Activated CD8-positive, alpha-beta T cell treated with anti-CD3 and anti-CD28 coated beads for 36 hours (primary cell): ENCODE results near the gene PGPEP1. TPM values are rescaled to one million over a fixed set of nuclear protein-coding genes. Genes with fewer than 3 reads are reported as not detected.
"Not testable (repeated sequence)": the region's sequence is repeated elsewhere in the genome, so short reads cannot be mapped to it uniquely, and the experiment has no call there.

Source experiments
- ATAC-seq: fragments of 200-7000 bp; cut with Tn5 transposase; one replicate; pipeline ENCODE4 v1.10.0; 2021; ENCODE audit warnings: mild to moderate bottlenecking, moderate library complexity
- CTCF ChIA-PET: fragments of 350-600 bp; sonication (Branson Sonifier 250); formaldehyde crosslinking; loops from one replicate; lab custom pipeline; 2021; ENCODE audit warnings: antibody characterized with exemption; lab: Charles Lee
- POLR2A ChIA-PET: fragments of 350-600 bp; sonication (Branson Sonifier 250); formaldehyde crosslinking; loops from one replicate; lab custom pipeline; 2021; ENCODE audit warnings: antibody characterized with exemption; lab: Charles Lee
- DNase-seq: peaks from one replicate; pipeline ENCODE4 v3.0.0-alpha.2; 2020
- H3K27ac Mint-ChIP-seq: one replicate; pipeline ENCODE4 v1.8.0; 2021; ENCODE audit warnings: mild to moderate bottlenecking, mixed read lengths
- H3K27me3 Mint-ChIP-seq: one replicate; pipeline ENCODE4 v1.8.0; 2021; ENCODE audit warnings: mixed read lengths
- H3K36me3 Mint-ChIP-seq: one replicate; pipeline ENCODE4 v1.8.0; 2021; ENCODE audit warnings: low read depth, mixed read lengths
- H3K4me1 Mint-ChIP-seq: one replicate; pipeline ENCODE4 v1.8.0; 2021; ENCODE audit warnings: low read depth, mixed read lengths
- H3K4me3 Mint-ChIP-seq: one replicate; pipeline ENCODE4 v1.8.0; 2021; ENCODE audit warnings: mild to moderate bottlenecking, moderate library complexity, mixed read lengths
- H3K9me3 Mint-ChIP-seq: one replicate; pipeline ENCODE4 v1.8.0; 2021; ENCODE audit warnings: mixed read lengths
- intact Hi-C: fragments of 100-400 bp; cut with micrococcal nuclease; formaldehyde crosslinking; loops from one replicate; pipeline ENCODE4 v1.10.0; 2022
- total RNA-seq, 2 experiments: library from RNA; stranded (reverse); gene quantifications; one replicate each; pipeline ENCODE4 v1.2.3, GENCODE V29; 2021
- TF ChIP-seq, protein P1 (sequence below): fragments of 200-600 bp; IDR thresholded peaks from one replicate; pipeline ENCODE4 v1.8.0; 2022; ENCODE audit warnings: antibody characterized with exemption, mild to moderate bottlenecking

Gene PGPEP1
- total RNA-seq, 2 experiments from 2014 or later, result 21.7 to 23.9 TPM

DNA sequence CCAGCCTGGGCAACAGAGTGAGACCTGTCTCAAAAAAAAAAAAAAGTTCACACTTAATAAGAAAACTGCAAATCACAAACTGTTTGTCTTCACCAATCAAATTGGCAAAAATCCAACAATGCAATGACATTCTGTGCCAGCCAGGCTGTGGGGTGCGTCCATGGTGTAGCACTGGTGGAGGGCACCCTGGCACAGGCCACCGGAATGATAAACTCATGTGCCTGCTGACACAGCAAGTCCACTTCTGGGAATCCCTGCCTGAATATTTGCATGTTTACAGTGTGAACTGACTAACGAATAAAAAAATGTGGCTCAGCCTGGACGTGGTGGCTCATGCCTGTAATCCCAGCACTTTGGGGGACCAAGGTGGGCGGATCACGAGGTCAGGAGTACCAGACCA, 58.6 kb downstream of the PGPEP1 start:
- H3K9me3 Mint-ChIP-seq, result no peaks in the 10 kb centered on the region
- ChIA-PET POLR2A (interaction anchor here (1.0 to 1.6 kb wide), 2 partner anchors 10 to 19 kb away, joined by 3 read pairs; no protein-coding TSS in a partner anchor), CTCF (interaction anchor here (1.4 to 2.8 kb wide), 2 partner anchors 10 to 23 kb away, joined by 3 to 17 read pairs; no protein-coding TSS in a partner anchor)
- no peaks in the 10 kb centered on the region for H3K4me1 Mint-ChIP-seq
- H3K4me3 Mint-ChIP-seq, result no peak overlapping the region
- DNase-seq (no peak), ATAC-seq (no peak)
- TF ChIP-seq, protein P1, sequence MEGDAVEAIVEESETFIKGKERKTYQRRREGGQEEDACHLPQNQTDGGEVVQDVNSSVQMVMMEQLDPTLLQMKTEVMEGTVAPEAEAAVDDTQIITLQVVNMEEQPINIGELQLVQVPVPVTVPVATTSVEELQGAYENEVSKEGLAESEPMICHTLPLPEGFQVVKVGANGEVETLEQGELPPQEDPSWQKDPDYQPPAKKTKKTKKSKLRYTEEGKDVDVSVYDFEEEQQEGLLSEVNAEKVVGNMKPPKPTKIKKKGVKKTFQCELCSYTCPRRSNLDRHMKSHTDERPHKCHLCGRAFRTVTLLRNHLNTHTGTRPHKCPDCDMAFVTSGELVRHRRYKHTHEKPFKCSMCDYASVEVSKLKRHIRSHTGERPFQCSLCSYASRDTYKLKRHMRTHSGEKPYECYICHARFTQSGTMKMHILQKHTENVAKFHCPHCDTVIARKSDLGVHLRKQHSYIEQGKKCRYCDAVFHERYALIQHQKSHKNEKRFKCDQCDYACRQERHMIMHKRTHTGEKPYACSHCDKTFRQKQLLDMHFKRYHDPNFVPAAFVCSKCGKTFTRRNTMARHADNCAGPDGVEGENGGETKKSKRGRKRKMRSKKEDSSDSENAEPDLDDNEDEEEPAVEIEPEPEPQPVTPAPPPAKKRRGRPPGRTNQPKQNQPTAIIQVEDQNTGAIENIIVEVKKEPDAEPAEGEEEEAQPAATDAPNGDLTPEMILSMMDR, result no peak
- H3K27ac Mint-ChIP-seq, result no peak overlapping the region
- intact Hi-C loops, result no loop called here
- H3K36me3 Mint-ChIP-seq, result no peaks in the 10 kb centered on the region
- H3K27me3 Mint-ChIP-seq, result peaks cover 11% of the 10 kb centered on the region

DNA sequence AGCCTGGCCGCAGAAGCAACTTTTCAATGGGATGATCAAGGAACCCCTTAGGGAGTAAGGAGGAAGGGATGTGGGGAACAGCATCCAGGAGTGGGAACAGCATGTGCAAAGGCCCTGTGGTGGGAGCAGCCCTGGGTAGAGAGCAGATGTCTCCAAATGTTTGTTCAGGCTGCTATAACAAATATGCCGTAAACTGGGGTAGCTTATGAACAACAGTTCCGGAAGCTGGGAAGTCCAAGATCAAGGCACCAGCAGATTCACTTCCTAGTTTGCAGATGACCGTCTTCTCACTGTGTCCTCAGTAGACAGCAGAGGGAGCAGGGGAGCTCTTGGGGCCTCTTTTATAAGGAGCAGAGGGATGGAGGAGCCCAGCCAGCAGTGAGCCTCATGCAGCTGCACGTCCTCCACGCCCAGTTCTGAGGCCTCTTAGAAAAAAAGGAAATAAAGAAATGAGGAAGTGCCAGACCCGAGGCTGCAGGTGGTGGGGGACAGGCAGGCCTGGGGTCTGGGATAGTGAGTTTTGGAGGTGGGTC, 61.2 kb downstream of the PGPEP1 start:
- TF ChIP-seq, protein P1, result no peak
- peak; percentile 42 for ATAC-seq
- CTCF ChIA-PET, result interaction anchor here (0.9 to 2.2 kb wide), 5 partner anchors 9 to 42 kb away, joined by 3 to 10 read pairs (median 4); no protein-coding TSS in a partner anchor
- intact Hi-C loops, result no loop called here
- no peaks in the 10 kb centered on the region for H3K36me3 Mint-ChIP-seq
- H3K9me3 Mint-ChIP-seq, result no peaks in the 10 kb centered on the region
- H3K27ac Mint-ChIP-seq, result no peak overlapping the region
- no peaks in the 10 kb centered on the region for H3K4me1 Mint-ChIP-seq
- H3K4me3 Mint-ChIP-seq, result no peak overlapping the region
- POLR2A ChIA-PET, result no interaction called here
- H3K27me3 Mint-ChIP-seq, result peaks cover 8% of the 10 kb centered on the region
- DNase-seq, result peak; percentile 21

DNA sequence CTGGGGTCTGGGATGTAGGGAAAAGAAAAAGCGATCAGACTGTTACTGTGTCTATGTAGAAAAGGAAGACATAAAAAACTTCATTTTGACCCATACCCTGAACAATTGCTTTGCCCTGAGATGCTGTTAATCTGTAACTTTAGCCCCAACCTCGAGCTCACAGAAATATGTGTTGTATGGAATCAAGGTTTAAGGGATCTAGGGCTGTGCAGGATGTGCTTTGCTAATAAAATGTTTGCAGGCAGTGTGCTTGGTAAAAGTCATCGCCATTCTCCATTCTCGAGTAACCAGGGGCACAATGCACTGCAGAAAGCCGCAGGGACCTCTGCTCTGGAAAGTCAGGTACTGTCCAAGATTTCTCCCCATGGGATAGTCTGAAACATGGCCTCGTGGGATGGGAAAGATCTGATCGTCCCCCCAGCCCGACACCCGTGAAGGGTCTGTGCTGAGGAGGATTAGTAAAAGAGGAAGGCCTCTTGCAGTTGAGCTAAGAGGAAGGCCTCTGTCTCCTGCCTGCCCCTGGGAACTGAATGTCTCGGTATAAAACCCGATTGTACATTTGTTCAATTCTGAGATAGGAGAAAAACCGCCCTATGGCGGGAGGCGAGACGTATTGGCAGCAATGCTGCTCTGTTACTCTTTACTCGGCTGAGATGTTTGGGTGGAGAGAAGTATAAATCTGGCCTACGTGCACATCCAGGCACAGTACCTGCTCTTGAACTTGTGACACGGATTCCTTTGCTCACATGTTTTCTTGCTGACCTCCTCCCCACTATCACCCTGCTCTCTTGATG, 62.3 kb downstream of the PGPEP1 start:
- DNase-seq, intact Hi-C loops, H3K4me1 Mint-ChIP-seq, H3K27ac Mint-ChIP-seq, H3K4me3 Mint-ChIP-seq, H3K9me3 Mint-ChIP-seq, ATAC-seq, H3K27me3 Mint-ChIP-seq, POLR2A ChIA-PET, H3K36me3 Mint-ChIP-seq: not testable (repeated sequence)
- CTCF ChIA-PET, result interaction anchor here (1.2 to 2.2 kb wide), 3 partner anchors 8 to 43 kb away, joined by 3 to 10 read pairs (median 3); no protein-coding TSS in a partner anchor

DNA sequence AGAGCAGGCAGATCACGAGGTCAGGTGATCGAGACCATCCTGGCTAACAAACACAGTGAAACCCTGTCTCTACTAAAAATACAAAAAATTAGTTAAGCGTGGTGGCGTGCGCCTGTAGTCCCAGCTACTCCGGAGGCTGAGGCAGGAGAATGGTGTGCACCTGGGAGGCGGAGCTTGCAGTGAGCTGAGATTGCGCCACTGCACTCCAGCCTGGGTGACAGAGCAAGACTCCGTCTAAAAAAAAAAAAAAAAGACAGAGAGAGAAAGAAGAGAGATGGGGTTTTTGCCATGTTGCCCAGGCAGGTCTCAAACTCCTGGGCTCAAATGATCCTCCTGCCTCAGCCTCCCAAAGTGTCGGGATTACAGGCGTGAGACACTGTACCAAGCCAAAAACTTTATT, 65.4 kb downstream of the PGPEP1 start:
- H3K4me3 Mint-ChIP-seq, H3K36me3 Mint-ChIP-seq, intact Hi-C loops, ATAC-seq, H3K4me1 Mint-ChIP-seq, H3K9me3 Mint-ChIP-seq, DNase-seq, H3K27ac Mint-ChIP-seq, H3K27me3 Mint-ChIP-seq: not testable (repeated sequence)
- POLR2A ChIA-PET, result interaction anchor here (0.6 kb wide), 1 partner anchor 13 kb away, joined by 5 read pairs; no protein-coding TSS in a partner anchor
- CTCF ChIA-PET, result interaction anchor here (0.7 to 2.6 kb wide), 2 partner anchors 13 to 17 kb away, joined by 3 to 12 read pairs; partner anchors contain the start of gene SSBP4

DNA sequence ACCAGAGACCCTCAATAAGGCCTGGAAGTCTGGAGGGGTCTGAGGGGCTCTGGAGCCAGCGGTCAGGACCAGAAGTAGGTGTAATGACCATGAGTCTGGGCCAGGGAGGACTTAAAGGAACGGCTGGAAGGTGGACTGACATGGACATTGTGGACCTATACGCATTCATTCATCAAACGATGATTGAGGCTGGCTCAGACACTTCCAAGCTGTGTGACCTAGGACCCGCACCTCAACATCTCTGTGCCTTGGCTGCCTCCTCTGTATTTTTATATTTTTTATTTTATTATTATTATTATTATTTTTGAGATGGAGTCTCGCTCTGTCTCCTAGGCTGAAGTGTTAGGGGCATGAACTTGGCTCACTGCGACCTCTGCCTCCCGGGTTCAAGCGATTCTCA, 66.4 kb downstream of the PGPEP1 start:
- Mint-ChIP-seq H3K4me3 (no peak overlapping the region), H3K27ac (no peak overlapping the region), H3K4me1 (peaks cover 5% of the 10 kb centered on the region), H3K36me3 (no peaks in the 10 kb centered on the region), H3K9me3 (no peaks in the 10 kb centered on the region), H3K27me3 (peaks cover 3% of the 10 kb centered on the region)
- DNase-seq (no peak), ATAC-seq (no peak)
- CTCF ChIA-PET, result interaction anchor here (0.8 to 1.5 kb wide), 2 partner anchors 19 to 127 kb away, joined by 3 read pairs; no protein-coding TSS in a partner anchor
- POLR2A ChIA-PET, result no interaction called here
- intact Hi-C loops, result no loop called here
- TF ChIP-seq, protein P1, result no peak
